ENCODE results near the gene EME2. TPM values are rescaled to one million over a fixed set of nuclear protein-coding genes. Genes with fewer than 3 reads are reported as not detected.

EME2 gene
- total and polyA plus RNA-seq, 4 donors, result 1.6 to 23.7 (median 18.2) TPM

DNA sequence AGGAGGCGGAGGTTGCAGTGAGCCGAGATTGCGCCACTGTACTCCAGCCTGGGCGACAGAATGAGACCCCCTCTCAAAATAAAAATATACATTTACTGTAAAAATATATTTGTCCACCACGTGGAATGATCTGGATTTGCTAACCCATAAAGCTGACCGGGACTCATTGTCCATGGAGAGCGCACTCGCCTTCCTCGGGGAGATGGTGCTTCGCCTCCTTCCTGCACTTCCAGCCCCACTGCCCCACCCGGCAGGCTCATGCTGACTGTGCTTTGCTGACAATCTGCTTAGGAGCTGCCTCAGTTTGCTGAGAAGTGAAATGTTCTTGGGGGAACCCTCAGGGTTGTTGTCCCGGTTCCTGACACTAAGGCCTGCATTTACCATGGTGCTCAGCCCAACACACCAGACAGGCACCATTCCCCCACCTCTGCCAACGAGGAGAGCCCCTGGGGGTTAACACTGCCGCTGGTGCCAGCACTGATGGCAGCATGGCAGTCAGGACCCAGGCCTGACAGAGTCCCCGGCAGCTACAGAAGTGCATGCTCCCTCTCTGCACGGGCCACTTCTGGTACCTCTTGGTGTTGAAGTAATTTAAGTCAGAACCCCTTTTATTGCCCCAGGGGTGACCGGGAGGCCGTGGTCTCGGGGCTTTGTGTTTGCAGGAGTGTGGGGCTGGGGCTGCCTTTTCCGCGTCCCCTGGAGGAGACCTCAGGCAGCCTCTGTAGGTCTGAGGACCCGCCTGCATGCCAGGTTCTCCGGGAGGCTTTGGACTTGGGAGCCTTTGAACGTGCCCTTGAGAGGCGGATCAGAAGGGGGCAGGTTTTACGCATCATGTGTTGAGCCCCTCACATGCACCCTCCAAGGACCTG, 12.6 kb downstream of the EME2 start:
- no peaks in the 10 kb centered on the region for H3K4me1 ChIP-seq (ENCODE audit: control insufficient read depth in 1 of 2, insufficient read depth in 2 of 2, low read length in 2 of 2)
- H3K27me3 ChIP-seq (ENCODE audit: control insufficient read depth in 1 of 2, insufficient read depth in 2 of 2, low read length in 1 of 2), result no peaks in the 10 kb centered on the region
- no peaks in the 10 kb centered on the region for H3K36me3 ChIP-seq (ENCODE audit: control insufficient read depth in 1 of 2, insufficient read depth in 2 of 2, low read length in 1 of 2)
- intact Hi-C loops (cut with DNase I), result loop anchor here in 1 of 2 donors (5.0 kb wide), 2 partner anchors 42 to 478 kb away; partner anchors contain the start of genes FAHD1, HAGH and UBE2I
- H3K4me3 ChIP-seq (ENCODE audit: low read length in 2 of 2), result no peak overlapping the region
- H3K27ac ChIP-seq (ENCODE audit: low read depth in 1 of 2, low read length in 2 of 2), result no peak overlapping the region
- ATAC-seq (ENCODE audit: low FRiP score) (no peak), DNase-seq (no peak)
- 85% methylated on average over 26 of the region's 26 CpGs for WGBS, 2 donors
- no peaks in the 10 kb centered on the region for H3K9me3 ChIP-seq (ENCODE audit: control insufficient read depth, low read length)

DNA sequence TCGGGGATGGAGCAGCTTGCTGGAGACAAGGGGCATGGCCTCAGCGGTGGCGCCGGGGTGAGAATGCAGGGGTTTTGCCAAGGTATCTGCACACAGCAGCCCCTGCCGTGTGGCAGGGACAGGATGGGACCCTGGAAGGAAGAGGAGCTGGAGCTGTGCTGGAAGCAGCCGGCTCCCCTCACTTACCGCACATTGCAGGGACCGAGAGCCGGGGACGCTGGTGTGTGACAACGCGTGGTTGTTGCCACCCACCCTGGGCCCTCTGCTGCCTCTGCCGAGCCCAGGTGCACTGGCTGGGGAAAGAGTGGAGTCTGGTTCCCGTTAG, 13.2 kb downstream of the EME2 start:
- Histone ChIP-seq H3K27me3 (ENCODE audit: control insufficient read depth in 1 of 2, insufficient read depth in 2 of 2, low read length in 1 of 2) (no peaks in the 10 kb centered on the region), H3K4me1 (ENCODE audit: control insufficient read depth in 1 of 2, insufficient read depth in 2 of 2, low read length in 2 of 2) (no peaks in the 10 kb centered on the region), H3K9me3 (ENCODE audit: control insufficient read depth, low read length) (no peaks in the 10 kb centered on the region), H3K27ac (ENCODE audit: low read depth in 1 of 2, low read length in 2 of 2) (no peak overlapping the region), H3K36me3 (ENCODE audit: control insufficient read depth in 1 of 2, insufficient read depth in 2 of 2, low read length in 1 of 2) (no peaks in the 10 kb centered on the region), H3K4me3 (ENCODE audit: low read length in 2 of 2) (no peak overlapping the region)
- intact Hi-C loops (cut with DNase I), result no loop called here
- 85 to 89% methylated on average over 14 of the region's 14 CpGs for WGBS, 2 donors
- peak in 1 of 2 donors; percentile 51 for DNase-seq
- ATAC-seq (ENCODE audit: low FRiP score), result no peak

DNA sequence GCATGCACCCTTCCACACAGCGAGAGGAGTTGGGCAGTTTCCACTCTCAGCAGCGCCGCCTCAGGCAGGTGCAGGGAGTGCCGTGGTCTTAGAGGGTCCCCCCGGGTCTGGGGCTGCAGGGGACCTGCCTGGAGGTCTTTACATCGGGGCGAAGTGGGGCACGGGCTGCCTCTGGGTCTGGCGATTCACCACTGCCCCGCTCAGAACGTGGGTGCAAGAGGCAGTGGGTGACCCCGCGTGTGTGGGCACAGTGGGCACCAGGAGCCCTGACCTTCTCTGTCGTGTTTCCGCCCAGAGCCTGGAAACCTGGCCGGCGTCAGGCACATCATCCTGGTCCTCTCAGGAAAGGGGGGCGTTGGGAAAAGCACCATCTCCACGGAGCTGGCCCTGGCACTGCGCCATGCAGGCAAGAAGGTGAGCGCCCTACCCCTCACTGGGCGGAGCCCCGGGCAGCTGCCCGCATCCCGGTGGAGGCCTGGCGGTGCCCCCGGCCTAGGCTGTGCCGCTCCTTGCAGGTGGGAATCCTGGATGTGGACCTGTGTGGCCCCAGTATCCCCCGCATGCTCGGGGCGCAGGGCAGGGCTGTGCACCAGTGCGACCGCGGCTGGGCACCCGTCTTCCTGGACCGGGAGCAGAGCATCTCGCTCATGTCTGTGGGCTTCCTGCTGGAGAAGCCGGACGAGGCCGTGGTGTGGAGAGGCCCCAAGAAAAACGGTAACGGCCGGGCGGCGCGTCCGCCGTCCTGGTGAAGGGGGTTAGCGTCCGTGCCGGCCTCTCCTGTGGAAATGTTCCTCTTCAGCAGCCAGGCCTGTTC, 13.8 kb downstream of the EME2 start:
- intact Hi-C loops (cut with DNase I), result no loop called here
- Histone ChIP-seq H3K9me3 (ENCODE audit: control insufficient read depth, low read length) (no peaks in the 10 kb centered on the region), H3K27ac (ENCODE audit: low read depth in 1 of 2, low read length in 2 of 2) (no peak overlapping the region), H3K4me1 (ENCODE audit: control insufficient read depth in 1 of 2, insufficient read depth in 2 of 2, low read length in 2 of 2) (no peaks in the 10 kb centered on the region), H3K4me3 (ENCODE audit: low read length in 2 of 2) (no peak overlapping the region), H3K36me3 (ENCODE audit: control insufficient read depth in 1 of 2, insufficient read depth in 2 of 2, low read length in 1 of 2) (no peaks in the 10 kb centered on the region), H3K27me3 (ENCODE audit: control insufficient read depth in 1 of 2, insufficient read depth in 2 of 2, low read length in 1 of 2) (no peaks in the 10 kb centered on the region)
- DNase-seq (peak; percentile 41 to 72), ATAC-seq (ENCODE audit: low FRiP score) (no peak)
- WGBS, 2 donors, result 85 to 88% methylated on average over 46 to 51 of the region's 51 CpGs

- DNase-seq (peak in 1 of 2 donors; percentile 61), ATAC-seq (ENCODE audit: low FRiP score) (no peak)
- Histone ChIP-seq H3K9me3 (ENCODE audit: control insufficient read depth, low read length) (no peaks in the 10 kb centered on the region), H3K36me3 (ENCODE audit: control insufficient read depth in 1 of 2, insufficient read depth in 2 of 2, low read length in 1 of 2) (no peaks in the 10 kb centered on the region), H3K27me3 (ENCODE audit: control insufficient read depth in 1 of 2, insufficient read depth in 2 of 2, low read length in 1 of 2) (no peaks in the 10 kb centered on the region), H3K4me3 (ENCODE audit: low read length in 2 of 2) (no peak overlapping the region), H3K4me1 (ENCODE audit: control insufficient read depth in 1 of 2, insufficient read depth in 2 of 2, low read length in 2 of 2) (no peaks in the 10 kb centered on the region), H3K27ac (ENCODE audit: low read depth in 1 of 2, low read length in 2 of 2) (no peak overlapping the region)
- WGBS, 2 donors, result 84 to 85% methylated on average over 6 of the region's 6 CpGs
- intact Hi-C loops (cut with DNase I), result no loop called here
Measured at GRCh38 chr16:1787056-1787321, 14.4 kb downstream of the EME2 start.

GRCh38 chr16:1787322-1788094, 14.9 kb downstream of the EME2 start:
- DNase-seq (peak; percentile 44 to 71), ATAC-seq (ENCODE audit: low FRiP score) (no peak)
- Histone ChIP-seq H3K4me3 (ENCODE audit: low read length in 2 of 2) (no peak overlapping the region), H3K27me3 (ENCODE audit: control insufficient read depth in 1 of 2, insufficient read depth in 2 of 2, low read length in 1 of 2) (no peaks in the 10 kb centered on the region), H3K36me3 (ENCODE audit: control insufficient read depth in 1 of 2, insufficient read depth in 2 of 2, low read length in 1 of 2) (no peaks in the 10 kb centered on the region), H3K27ac (ENCODE audit: low read depth in 1 of 2, low read length in 2 of 2) (no peak overlapping the region), H3K4me1 (ENCODE audit: control insufficient read depth in 1 of 2, insufficient read depth in 2 of 2, low read length in 2 of 2) (no peaks in the 10 kb centered on the region), H3K9me3 (ENCODE audit: control insufficient read depth, low read length) (no peaks in the 10 kb centered on the region)
- WGBS, 2 donors, result 91 to 92% methylated on average over 44 of the region's 44 CpGs
- intact Hi-C loops (cut with DNase I), result no loop called here

GRCh38 chr16:1788095-1788707, 15.6 kb downstream of the EME2 start:
- Histone ChIP-seq H3K4me1 (ENCODE audit: control insufficient read depth in 1 of 2, insufficient read depth in 2 of 2, low read length in 2 of 2) (no peaks in the 10 kb centered on the region), H3K27me3 (ENCODE audit: control insufficient read depth in 1 of 2, insufficient read depth in 2 of 2, low read length in 1 of 2) (no peaks in the 10 kb centered on the region), H3K36me3 (ENCODE audit: control insufficient read depth in 1 of 2, insufficient read depth in 2 of 2, low read length in 1 of 2) (no peaks in the 10 kb centered on the region), H3K9me3 (ENCODE audit: control insufficient read depth, low read length) (no peaks in the 10 kb centered on the region), H3K27ac (ENCODE audit: low read depth in 1 of 2, low read length in 2 of 2) (no peak overlapping the region), H3K4me3 (ENCODE audit: low read length in 2 of 2) (no peak overlapping the region)
- DNase-seq, result peak; percentile 43 to 59
- 91 to 92% methylated on average over 37 to 38 of the region's 38 CpGs for WGBS, 2 donors
- no peak for ATAC-seq (ENCODE audit: low FRiP score)
- intact Hi-C loops (cut with DNase I), result no loop called here

GRCh38 chr16:1788708-1789100, 16.1 kb downstream of the EME2 start:
- no peaks in the 10 kb centered on the region for H3K4me1 ChIP-seq (ENCODE audit: control insufficient read depth in 1 of 2, insufficient read depth in 2 of 2, low read length in 2 of 2)
- no peaks in the 10 kb centered on the region for H3K9me3 ChIP-seq (ENCODE audit: control insufficient read depth, low read length)
- intact Hi-C loops (cut with DNase I), result no loop called here
- H3K27me3 ChIP-seq (ENCODE audit: control insufficient read depth in 1 of 2, insufficient read depth in 2 of 2, low read length in 1 of 2), result no peaks in the 10 kb centered on the region
- H3K36me3 ChIP-seq (ENCODE audit: control insufficient read depth in 1 of 2, insufficient read depth in 2 of 2, low read length in 1 of 2), result no peaks in the 10 kb centered on the region
- WGBS, 2 donors, result 44 to 55% methylated on average over 19 of the region's 19 CpGs
- no peak for ATAC-seq (ENCODE audit: low FRiP score)
- H3K27ac ChIP-seq (ENCODE audit: low read depth in 1 of 2, low read length in 2 of 2), result no peak overlapping the region
- H3K4me3 ChIP-seq (ENCODE audit: low read length in 2 of 2), result no peak overlapping the region
- DNase-seq, result peak; percentile 42 to 66

- H3K4me1 ChIP-seq (ENCODE audit: control insufficient read depth in 1 of 2, insufficient read depth in 2 of 2, low read length in 2 of 2), result no peaks in the 10 kb centered on the region
- ATAC-seq (ENCODE audit: low FRiP score) (no peak), DNase-seq (peak; percentile 44 to 65)
- intact Hi-C loops (cut with DNase I), result no loop called here
- H3K27me3 ChIP-seq (ENCODE audit: control insufficient read depth in 1 of 2, insufficient read depth in 2 of 2, low read length in 1 of 2), result no peaks in the 10 kb centered on the region
- WGBS, 2 donors, result 88 to 91% methylated on average over 25 of the region's 25 CpGs
- no peaks in the 10 kb centered on the region for H3K9me3 ChIP-seq (ENCODE audit: control insufficient read depth, low read length)
- no peak overlapping the region for H3K27ac ChIP-seq (ENCODE audit: low read depth in 1 of 2, low read length in 2 of 2)
- no peak overlapping the region for H3K4me3 ChIP-seq (ENCODE audit: low read length in 2 of 2)
- H3K36me3 ChIP-seq (ENCODE audit: control insufficient read depth in 1 of 2, insufficient read depth in 2 of 2, low read length in 1 of 2), result no peaks in the 10 kb centered on the region
Measured at GRCh38 chr16:1789643-1790045, 17.0 kb downstream of the EME2 start.
